NCI-H345 treated with DMSO at 0.1 percent for 48 hours (cell line): ENCODE data around the gene THEM4.

Source experiments
- DNase-seq: peaks from one replicate; lab custom pipeline; 2025; ENCODE audit not compliant: unreplicated experiment; lab: John Stamatoyannopoulos, UW

The THEM4 gene

DNA sequence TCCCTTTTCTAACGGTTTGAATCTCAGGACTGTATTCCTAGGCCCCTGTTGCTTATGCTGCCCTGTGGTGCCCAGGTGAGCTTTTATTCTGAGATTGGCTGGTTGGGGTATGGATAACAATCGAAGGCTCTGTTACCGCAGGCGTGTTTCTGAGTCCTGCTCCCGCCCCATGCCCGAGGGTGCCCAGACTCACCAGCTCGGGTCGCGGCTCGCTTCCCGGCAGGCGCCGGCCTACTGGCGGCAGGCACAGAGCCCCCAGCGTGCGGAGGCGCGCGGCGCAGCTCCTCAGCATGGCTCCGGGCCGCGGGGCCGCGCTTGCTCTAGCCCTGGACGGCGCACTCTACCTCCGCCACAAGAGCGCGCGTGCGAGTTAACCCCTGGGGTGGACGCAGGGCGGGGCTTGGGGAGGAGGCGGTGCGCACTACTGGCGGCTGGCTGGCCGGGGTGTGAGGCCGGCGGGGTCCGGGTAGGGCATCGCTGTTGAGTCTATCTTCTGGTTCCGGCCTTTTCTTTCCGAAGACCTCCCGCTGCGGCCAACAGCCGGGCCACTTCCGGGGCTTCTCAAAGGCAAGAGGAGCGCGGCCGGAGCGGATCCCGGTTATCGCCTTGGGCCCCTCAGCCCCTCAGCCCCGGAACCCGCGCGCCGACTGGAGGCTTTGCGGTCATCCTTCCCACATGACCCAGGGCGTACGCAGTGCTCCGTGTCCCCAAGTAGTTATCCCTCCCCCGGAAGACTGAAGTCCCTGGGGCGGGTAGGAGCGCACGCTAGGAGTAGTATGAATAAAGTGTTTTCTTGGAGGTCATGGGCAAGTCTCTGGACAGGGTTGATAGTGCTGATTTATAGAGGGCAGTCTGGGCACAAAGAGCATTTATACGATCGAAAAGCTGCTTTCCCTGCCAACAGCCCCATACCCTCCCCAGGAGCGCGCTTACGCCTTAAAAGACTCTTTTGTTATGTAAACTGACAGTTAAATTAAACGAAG, at the start of gene THEM4:
THEM4 (minus strand) TSS at position 345 of the 983 bp plus-strand sequence; CDS start at position 292, 53 bp downstream.
- DNase-seq, result no peak

DNA sequence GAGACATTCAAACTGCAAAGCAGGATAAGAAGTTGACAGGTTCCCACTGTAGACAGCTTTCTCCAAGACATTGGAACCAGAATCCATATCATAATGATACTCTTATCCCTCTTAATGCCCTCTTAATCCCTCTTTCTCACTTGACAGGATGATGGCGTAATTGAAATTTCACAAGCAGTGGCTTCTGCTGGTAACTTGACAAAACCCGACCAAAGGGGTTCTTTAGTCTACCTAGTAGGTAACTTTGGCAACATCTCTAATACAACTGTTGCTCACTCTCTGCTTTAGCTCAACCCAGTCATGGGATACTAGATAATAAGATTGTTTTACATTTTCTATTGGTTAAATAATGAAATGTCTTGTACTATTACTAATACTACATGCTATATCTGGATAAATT, 49.6 kb upstream of the THEM4 start:
- no peak for DNase-seq

DNA sequence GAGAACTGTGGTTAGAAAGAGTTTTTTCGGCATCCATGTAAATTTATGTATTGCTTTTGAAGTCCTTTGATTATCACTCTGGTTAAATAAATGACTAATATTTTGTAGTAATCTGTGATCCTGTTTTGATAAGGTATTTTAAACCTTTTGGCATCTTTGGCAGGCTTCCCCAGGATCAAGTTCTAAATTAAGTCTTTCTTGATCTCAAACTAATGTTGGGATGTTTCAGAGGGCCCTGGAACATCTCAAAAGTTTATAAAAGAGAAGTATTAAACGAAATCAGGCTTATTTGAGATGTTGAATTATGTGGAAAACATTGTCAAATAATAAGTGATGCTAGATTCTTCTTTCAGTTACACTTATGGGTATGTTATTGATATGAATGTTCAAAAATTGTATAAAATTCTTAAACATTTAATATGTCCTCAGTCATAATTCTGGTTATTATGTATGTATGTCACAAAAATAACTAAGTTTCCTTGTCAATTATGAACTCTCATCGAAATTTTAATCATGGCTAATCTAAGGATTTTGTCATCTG, 47.7 kb upstream of the THEM4 start:
- DNase-seq, result no peak

DNA sequence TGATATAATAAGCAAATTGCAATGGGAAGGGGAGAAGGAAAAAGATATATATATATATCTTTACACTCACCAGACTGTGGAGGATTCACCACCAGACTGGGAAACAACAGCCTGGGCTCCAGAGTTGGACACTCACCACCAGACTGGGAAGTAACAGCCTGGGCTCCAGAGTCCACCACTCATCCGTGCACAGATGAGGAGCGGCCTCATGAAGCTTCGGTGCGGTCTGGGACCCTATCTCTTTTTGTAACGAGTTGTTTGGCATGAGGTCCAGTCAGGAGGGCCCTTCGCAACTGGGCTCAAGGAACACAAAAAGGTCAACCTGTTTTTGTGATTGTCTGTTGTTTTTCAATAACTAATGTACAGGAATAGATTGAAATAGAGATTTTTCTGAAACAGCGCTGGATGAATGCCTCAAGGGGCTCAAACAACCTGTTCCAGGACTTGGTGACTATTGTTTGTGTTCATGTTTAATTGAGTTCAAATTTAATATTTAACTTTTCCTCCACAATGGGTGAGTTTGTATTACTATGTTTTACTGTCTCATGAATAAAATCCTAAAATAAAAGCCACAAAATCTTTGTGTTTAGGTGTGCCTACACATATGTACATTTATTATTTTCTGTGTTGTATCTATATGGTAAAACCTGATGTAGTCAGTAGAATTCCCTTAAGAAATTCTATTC, 44.2 kb upstream of the THEM4 start:
- no peak for DNase-seq

DNA sequence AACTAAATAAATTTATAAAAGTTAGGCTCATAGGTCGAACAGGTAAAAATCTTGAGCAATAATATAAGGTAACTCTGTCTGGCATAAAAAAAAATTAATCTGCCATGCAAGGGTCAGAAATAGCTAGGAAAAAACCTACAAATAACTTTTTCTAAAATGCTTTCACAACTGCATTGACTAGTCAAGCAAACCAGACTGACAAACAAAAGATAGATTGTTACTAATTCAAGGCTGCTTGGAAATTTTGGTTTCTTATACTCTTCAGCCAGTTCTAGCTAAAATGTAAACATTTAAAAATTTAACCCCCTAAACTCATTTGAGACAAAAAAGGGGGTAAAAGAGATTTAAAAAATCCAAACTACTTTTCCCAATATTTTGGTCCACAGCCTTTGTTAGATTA, 43.5 kb upstream of the THEM4 start:
- DNase-seq, result no peak

DNA sequence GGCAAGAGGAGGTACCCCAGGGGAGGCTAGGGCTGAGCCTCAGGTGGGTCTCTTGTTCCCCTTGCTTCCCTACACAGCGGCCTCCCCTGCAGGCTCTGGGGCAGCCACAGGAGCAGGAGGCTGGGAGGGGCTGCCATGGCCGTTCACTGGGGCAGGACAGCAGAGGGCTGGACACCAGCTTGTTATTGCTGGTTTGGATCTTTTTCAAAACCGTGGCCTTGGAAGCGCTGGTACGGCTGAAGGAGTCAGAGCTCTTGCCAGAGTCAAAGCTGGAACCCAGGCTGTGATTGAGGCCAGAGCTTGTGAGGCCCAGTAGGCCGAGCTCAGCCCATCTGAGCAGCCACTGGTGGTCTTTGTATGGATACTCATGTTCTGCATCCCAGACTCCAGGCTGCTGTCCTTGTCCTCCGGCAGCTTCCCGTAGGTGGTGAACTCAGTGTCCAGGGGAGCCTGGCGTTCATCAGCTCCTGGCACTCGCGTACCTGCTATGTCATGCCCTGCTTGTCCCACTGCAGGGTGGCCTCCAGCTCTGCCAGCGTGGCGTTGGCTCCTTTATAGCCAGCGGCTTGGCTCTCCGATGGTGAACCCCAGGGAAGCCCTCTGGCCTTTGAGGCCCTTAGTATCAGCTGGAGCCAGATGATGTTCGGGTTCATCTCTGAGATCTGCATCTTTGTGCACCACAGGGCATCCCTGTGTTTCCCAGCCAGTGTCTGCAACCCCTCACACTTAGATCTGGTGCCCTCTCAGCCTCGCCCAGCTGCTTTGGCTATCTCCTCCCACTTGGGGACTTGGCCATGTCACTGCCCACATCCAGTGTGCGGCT, 40.3 kb upstream of the THEM4 start:
- no peak for DNase-seq

DNA sequence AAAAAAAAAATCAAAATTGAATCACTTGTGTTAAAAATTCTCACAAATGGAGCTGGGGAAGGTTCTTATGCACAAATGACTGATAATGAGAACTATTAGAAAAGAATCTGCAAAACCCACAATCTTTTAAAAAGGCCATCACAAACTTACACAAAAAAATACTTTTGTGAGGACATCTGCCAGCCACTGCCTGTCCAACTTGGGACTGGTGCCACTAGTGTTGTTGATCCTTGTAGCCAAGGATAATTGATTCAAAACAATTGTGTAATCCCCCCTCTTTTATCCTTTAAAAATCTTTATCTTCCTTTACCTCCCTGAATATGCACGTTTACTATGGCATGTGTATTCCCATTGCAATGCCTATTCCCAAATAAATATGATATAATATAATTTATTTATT, 39.2 kb upstream of the THEM4 start:
- no peak for DNase-seq

DNA sequence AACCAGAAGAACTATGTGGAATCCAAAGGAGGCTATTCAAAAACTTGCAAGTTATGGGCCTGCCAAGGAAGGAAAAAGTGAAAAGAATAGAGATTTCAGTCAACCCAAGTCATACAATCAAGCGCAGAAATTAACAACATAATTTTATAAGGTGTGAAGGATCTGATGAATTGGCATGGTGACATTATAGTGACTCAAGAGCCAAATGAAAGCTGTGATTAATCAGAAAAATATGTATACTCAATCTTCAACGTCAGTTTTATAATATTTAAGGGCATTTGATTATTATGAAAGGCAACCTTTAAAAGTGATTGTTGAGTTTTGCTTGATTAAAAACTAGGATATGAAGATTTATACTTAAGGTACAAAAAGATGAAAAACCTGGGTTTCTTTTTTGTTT, 37.8 kb upstream of the THEM4 start:
- no peak for DNase-seq

DNA sequence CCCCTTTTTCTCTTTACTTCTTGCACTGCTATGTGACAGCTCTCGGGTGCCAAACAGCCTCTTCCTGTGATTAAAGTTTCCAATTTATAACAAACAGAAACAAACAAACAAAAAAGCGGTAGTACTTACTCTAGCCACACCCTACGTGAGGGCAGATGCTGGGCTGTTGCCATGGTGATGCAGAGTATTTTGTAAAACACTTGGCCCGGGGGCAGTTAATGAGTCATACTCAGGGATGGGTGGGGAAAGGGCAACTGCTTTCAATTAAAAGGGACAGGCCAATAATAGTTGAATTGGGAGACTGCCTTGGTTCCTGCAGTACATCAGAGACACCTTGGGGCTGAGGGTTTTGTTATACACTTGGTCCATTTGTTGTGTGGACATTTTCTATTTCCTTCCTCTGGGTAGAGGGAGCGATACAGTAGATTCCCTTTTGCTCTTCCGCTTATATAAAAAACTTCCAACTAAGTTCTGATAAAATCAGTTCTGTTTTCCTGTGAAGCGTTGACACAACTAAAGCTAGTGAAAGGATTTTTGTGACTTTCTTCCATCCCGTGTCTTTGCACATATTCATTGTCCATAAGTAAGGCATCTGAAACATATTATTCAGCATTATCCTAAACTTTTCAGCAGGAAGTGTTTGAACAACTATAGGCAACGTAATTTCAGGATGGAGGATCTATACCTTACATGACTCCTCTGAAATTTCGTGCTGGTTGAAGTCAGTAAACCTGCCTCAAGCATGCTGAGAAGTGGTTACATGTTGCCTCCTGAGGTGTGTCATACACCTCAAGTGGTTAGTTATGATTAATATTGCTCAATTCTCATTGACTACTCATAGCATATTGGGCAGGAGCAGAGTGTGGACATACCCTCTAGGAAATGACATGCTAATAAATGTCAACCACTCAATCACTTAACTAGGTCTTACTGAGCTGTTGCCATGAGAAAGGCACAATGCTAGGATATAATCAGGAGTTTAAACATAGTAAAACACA, 36.7 kb upstream of the THEM4 start:
- no peak for DNase-seq

DNA sequence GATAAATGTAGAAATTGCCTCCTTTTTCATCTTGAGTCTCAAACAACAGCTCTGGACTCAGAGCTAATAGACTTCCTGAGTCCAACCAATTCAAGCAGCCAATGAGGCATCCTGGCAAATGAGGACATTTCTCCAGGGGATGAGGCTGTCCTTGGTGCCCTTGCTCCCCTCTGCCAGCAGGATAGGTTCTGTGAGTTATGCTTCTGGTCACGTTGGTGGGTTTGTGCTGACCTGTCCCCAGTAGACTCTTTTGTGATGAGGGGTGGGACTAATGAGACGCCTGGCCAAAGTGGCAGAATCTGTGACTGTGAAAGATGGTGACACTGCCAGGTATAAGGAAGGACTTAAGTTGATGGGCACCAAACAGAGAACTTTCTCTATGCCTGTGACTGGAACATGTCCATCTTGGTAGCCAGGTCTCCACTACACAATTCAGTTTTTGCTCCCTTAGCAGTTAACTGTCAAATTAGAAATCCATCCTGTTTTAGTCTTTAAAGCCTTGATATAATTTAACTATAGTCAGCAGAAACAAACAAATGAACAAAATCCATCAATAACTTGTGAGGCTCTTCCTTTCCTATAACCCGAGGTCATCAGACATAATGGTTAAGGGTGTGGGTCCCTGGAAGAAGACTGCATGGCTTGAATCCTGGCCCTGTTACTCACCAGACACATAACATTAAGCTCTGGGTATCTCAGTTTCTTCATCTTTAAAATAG, 35.7 kb upstream of the THEM4 start:
- no peak for DNase-seq

DNA sequence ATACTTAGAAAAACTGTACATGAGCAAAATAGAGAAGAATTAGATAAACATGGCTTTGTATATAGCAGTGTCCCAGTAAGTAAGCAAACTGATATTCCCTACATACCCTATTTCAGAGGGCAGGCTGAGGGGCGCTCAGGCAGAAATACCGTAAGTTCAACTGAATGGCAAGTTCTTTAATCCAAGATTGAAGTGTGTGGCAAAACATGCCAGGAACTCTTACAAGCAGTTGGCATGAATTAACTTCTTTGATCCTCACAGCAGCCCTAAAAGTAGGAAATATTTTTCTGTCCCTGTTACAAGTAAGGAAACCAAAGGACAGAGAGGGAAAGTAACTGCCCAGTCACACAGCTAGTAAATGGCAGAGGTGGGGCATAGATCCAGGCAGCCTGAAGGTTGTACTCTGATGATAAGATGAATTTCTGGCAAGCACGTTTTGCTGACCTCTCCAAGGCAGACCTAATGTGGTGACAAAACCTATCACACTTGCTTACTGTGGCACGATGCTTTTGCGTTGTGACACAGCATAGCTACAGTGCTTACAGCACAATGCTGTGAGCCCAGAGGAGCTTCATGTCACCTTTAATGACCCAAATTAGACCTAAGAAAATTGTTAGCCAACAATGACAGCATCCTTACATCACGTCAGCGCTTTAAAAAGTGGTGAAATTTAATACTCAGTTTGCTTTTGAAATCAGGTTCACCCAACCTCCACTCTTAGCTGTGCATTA, 35.0 kb upstream of the THEM4 start:
- DNase-seq, result no peak

DNA sequence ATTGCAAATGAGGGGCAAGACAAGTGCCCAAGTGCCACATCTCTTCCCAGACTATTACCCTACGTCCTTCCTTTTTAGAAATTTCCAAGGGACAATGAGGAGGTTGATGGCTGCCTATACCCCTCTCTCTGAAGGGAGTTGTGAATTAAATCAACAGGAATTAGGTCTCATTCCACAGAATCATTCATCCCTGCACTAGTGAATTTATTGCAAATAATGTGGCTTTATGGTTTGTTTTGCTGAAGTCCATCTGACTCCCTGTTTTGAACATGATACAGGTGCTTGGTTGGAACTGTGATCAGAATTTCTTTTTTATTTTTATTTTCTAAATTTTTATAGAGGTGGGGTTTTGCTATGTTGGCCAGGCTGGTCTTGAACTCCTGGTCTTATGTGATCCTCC, 34.3 kb upstream of the THEM4 start:
- DNase-seq, result no peak

DNA sequence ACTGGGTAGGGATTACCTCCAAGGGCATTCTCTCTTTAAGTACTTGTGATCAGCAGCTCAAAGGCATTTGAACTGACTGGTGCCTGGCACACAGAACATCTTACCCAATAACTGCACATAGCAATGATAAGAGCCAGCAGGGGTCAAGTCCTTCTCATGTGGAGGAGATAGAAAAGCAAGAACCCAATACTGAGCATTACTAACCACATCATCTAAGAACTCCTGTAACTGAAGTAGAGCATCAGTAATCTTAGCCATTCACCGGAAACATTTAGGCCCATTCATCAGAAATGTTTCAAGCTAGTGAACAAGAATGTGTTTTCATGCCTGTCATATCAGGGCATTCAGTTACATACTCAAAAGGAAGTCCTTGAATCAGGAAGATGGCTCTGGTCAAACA, 33.6 kb upstream of the THEM4 start:
- no peak for DNase-seq

DNA sequence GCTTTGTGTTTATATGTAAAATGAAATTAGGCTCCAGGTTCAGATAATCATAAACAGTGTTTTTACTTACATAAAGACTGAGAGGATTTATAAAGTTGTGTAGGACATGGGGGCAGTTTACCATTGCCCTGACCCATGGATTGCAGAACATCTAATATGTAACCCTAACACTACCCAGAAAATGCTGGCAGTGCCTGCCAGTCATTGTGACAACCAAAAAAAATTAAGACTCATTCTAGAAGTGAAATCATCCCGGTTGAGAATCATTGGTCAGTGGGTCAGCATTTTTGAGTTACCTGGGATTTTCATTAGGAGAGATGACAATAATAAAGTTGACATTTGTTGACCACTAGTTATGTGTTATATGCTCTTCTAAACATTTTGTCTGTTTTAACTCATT, 31.2 kb upstream of the THEM4 start:
- DNase-seq, result no peak

DNA sequence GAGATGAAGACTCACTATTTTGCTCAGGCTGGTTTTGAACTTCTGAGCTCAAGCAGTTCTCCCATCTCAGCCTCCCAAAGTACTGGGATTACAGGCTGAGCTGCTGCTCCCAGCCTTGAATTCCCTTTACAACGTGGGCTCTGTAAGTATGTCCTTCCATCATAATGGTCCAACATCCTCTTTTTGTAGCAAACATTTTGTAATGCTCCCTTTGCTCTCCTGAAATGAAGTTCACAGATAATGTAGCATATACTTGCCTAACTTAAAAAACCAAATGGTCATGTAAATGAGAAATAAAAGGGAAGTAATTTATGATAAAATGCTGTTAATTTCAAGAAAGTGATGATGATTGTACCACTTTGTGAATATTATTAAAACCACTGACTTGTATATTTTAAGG, 30.5 kb upstream of the THEM4 start:
- DNase-seq, result no peak

DNA sequence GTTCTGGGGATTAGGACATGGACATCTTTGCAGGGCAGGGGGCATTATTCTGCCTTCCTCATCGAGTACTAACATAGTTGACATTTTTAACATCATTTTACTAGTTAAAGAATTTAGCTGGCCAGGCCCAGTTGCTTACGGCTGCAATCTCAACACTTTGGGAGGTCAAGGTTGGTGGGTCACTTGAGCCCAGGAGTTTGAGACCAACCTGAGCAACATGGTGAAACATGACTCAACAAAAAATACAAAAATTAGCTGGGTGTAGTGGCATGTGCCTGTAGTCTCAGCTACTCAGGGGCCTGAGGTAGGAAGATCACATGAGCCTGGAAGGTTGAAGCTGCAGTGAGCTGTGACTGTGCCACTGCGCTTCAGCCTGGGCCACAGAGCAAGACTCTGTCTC, 29.8 kb upstream of the THEM4 start:
- no peak for DNase-seq

DNA sequence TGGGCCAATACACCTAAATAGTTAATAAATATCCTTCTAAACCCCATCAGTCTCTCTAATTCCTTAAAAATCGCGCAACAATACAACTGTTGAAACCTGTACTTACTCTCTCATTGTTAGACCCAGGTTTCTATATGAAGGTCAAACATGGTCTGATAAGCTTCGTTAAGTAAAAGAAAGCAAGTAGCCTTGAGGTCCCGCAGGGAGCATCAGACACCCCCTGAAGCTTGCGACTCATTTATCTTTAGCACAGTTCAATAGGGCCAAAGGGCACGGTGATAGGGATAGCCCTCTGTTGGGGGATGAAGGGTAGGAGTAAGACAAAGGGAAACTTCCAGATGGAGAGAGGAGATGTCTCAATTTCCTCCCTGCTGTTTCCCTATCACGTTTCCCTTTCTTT, 27.3 kb upstream of the THEM4 start:
- no peak for DNase-seq

DNA sequence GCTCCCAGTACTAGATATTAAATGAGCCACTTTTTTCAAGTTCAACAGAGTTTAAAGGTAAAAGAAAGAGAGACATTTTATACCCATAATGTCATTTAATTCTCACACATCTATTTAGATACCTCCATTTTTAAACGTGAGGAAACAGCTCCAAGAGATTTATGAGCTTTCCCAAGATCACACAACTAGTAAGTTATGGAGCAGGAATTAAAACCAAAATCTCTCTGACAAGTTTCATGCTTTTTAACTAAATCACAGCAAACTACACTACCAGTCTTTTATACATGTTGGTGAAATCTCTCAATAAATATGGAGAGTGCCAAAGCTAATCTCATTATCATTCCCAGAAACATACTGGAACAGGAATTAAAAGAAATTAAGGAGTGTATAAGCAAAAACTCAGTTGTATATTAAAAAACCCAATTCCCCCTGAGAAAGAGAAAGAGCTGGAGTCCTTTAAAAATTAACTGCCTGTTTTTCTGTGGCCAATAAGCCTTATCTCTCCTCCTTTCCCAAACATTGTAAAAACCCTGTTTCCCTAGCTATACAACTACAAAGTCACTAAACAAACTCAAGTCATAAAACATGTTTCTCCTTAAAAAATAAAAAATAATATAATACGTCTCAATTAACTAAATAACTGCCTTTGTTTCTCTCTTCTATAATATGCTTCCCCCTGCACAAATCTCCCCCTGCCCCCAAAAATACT, 26.7 kb upstream of the THEM4 start:
- no peak for DNase-seq
